IMR-90 (cell line): ENCODE measurements around the gene BPIFB1. TPM values are rescaled to one million over a fixed set of nuclear protein-coding genes. Genes with fewer than 3 reads are reported as not detected.

Experiments
- ATAC-seq: fragments of 200-7000 bp; cut with Tn5 transposase; 2 replicates; pipeline ENCODE4 v1.9.1; 2020; ENCODE audit warnings: low read depth, mild to moderate bottlenecking, moderate library complexity
- BruUV-seq: library from RNA; stranded (reverse); fragments of 400-500 nt; replicated peaks from 2 replicates; lab custom pipeline; 2021; lab: Mats Ljungman, UMichigan
- CTCF ChIA-PET: fragments of 300-600 bp; formaldehyde crosslinking; extraction: SDS; loops from one replicate; lab custom pipeline; 2021; ENCODE audit warnings: antibody characterized with exemption; lab: Yijun Ruan, JAX
- POLR2A ChIA-PET: fragments of 300-600 bp; sonication (Branson Sonifier 250); formaldehyde crosslinking; loops from one replicate; lab custom pipeline; 2022; ENCODE audit warnings: antibody characterized with exemption; ENCODE audit not compliant: unreplicated experiment; lab: Charles Lee
- DNase-seq: peaks from one replicate; pipeline ENCODE4 v3.0.0; 2013
- H2AFZ ChIP-seq: replicated peaks from 2 replicates; pipeline ENCODE3; 2013; ENCODE audit warnings: low read length, mild to moderate bottlenecking; ENCODE audit not compliant: poor library complexity
- H2AK5ac ChIP-seq: 2 replicates; pipeline ENCODE4 v1.6.1; 2013; ENCODE audit warnings: low read depth, low read length, inconsistent platforms
- H2AK9ac ChIP-seq: replicated peaks from 2 replicates; pipeline ENCODE3; 2013; ENCODE audit warnings: mild to moderate bottlenecking, low read depth, low read length, moderate library complexity; ENCODE audit not compliant: poor library complexity
- H2BK120ac ChIP-seq: 2 replicates; pipeline ENCODE4 v1.6.1; 2013; ENCODE audit warnings: low read depth, low read length, inconsistent platforms
- H2BK15ac ChIP-seq: 3 replicates; pipeline ENCODE4 v1.6.1; 2013; ENCODE audit warnings: low read depth, low read length, inconsistent platforms
- H2BK20ac ChIP-seq: 2 replicates; pipeline ENCODE4 v1.6.1; 2013; ENCODE audit warnings: low read depth, mild to moderate bottlenecking, inconsistent platforms, low read length, moderate library complexity
- H2BK5ac ChIP-seq: 2 replicates; pipeline ENCODE4 v1.6.1; 2013; ENCODE audit warnings: mild to moderate bottlenecking, low read depth, low read length, inconsistent platforms; ENCODE audit not compliant: poor library complexity, severe bottlenecking
- H3K14ac ChIP-seq: replicated peaks from 2 replicates; pipeline ENCODE4 v1.6.1; 2013; ENCODE audit warnings: low read depth, low read length, inconsistent platforms
- H3K18ac ChIP-seq: 2 replicates; pipeline ENCODE4 v1.6.1; 2013; ENCODE audit warnings: low read depth, low read length, control low read depth
- H3K23ac ChIP-seq: 2 replicates; pipeline ENCODE4 v1.6.1; 2013; ENCODE audit warnings: low read depth, low read length, inconsistent platforms
- H3K27ac ChIP-seq: 2 replicates; pipeline ENCODE4 v1.5.1; 2013; ENCODE audit warnings: mild to moderate bottlenecking, control low read depth, low read length; ENCODE audit not compliant: insufficient read depth
- H3K27me3 ChIP-seq: 2 replicates; pipeline ENCODE4 v1.6.1; 2013; ENCODE audit warnings: low read length; ENCODE audit not compliant: control insufficient read depth, insufficient read depth
- H3K36me3 ChIP-seq: 2 replicates; pipeline ENCODE4 v1.6.1; 2013; ENCODE audit warnings: low read length, mixed read lengths; ENCODE audit not compliant: control insufficient read depth, insufficient read depth
- H3K4ac ChIP-seq: 2 replicates; pipeline ENCODE4 v1.6.1; 2013; ENCODE audit warnings: low read depth, low read length, inconsistent platforms
- H3K4me1 ChIP-seq: 2 replicates; pipeline ENCODE4 v1.6.1; 2013; ENCODE audit warnings: low read length, mixed read lengths; ENCODE audit not compliant: control insufficient read depth, insufficient read depth
- H3K4me2 ChIP-seq: 2 replicates; pipeline ENCODE4 v1.6.1; 2013; ENCODE audit warnings: low read depth, mild to moderate bottlenecking, control low read depth, low read length, moderate library complexity
- H3K4me3 ChIP-seq: 2 replicates; pipeline ENCODE4 v1.5.1; 2013; ENCODE audit warnings: low read depth, mild to moderate bottlenecking, control low read depth, low read length, moderate library complexity; ENCODE audit not compliant: insufficient read depth
- H3K56ac ChIP-seq: 2 replicates; pipeline ENCODE4 v1.6.1; 2013; ENCODE audit warnings: low read length, inconsistent platforms; ENCODE audit not compliant: insufficient read depth; ENCODE audit errors: extremely low read depth
- H3K79me1 ChIP-seq, 2 experiments: 2 replicates each; pipeline ENCODE4 v1.6.1; 2013; ENCODE audit warnings: low read length in 2 of 2, inconsistent platforms in 1 of 2, low read depth in 1 of 2
- H3K9ac ChIP-seq: 2 replicates; pipeline ENCODE4 v1.6.1; 2013; ENCODE audit warnings: low read depth, low read length, control low read depth
- H3K9me1 ChIP-seq: 2 replicates; pipeline ENCODE4 v1.6.1; 2013; ENCODE audit warnings: low read length, inconsistent platforms; ENCODE audit not compliant: insufficient read depth
- H3K9me3 ChIP-seq: 2 replicates; pipeline ENCODE4 v1.6.1; 2013; ENCODE audit warnings: low read length; ENCODE audit not compliant: control insufficient read depth, insufficient read depth
- H4K20me1 ChIP-seq: 2 replicates; pipeline ENCODE4 v1.6.1; 2013; ENCODE audit warnings: low read length, inconsistent platforms; ENCODE audit not compliant: insufficient read depth
- H4K5ac ChIP-seq: 2 replicates; pipeline ENCODE4 v1.6.1; 2013; ENCODE audit warnings: mild to moderate bottlenecking, low read depth, low read length, control low read depth
- H4K8ac ChIP-seq, 2 experiments: 2 replicates each; pipeline ENCODE4 v1.6.1; 2013; ENCODE audit warnings: low read depth in 2 of 2, low read length in 2 of 2, control low read depth in 1 of 2, inconsistent platforms in 1 of 2
- H4K91ac ChIP-seq: 2 replicates; pipeline ENCODE4 v1.6.1; 2013; ENCODE audit warnings: low read depth, low read length, inconsistent platforms; ENCODE audit not compliant: insufficient read depth
- BHLHE40 ChIP-seq: fragments of 150-350 bp; IDR thresholded peaks from 2 replicates; pipeline ENCODE4 v1.6.1; 2016; ENCODE audit warnings: mild to moderate bottlenecking, low read depth, low read length
- CEBPB ChIP-seq: IDR thresholded peaks from 2 replicates; pipeline ENCODE4 v1.6.1; 2012; ENCODE audit warnings: low read depth, low read length, improper control_type of control experiment
- CHD1 ChIP-seq: IDR thresholded peaks from 2 replicates; pipeline ENCODE4 v1.6.1; 2012; ENCODE audit warnings: low read depth, low read length, improper control_type of control experiment
- CTCF ChIP-seq: conservative IDR thresholded peaks from 2 replicates; pipeline ENCODE4 v1.5.1; 2012; ENCODE audit warnings: mild to moderate bottlenecking, low read depth, low read length, improper control_type of control experiment
- ELK1 ChIP-seq: fragments of 150-350 bp; IDR thresholded peaks from 2 replicates; pipeline ENCODE4 v1.6.1; 2016; ENCODE audit warnings: low read depth, mild to moderate bottlenecking, low read length, moderate library complexity, borderline replicate concordance
- FOS ChIP-seq: fragments of 150-350 bp; IDR thresholded peaks from 2 replicates; pipeline ENCODE4 v1.6.1; 2016; ENCODE audit warnings: low read depth, low read length
- MAFK ChIP-seq: IDR thresholded peaks from 2 replicates; pipeline ENCODE4 v1.6.1; 2012; ENCODE audit warnings: low read depth, low read length, improper control_type of control experiment
- MAZ ChIP-seq: IDR thresholded peaks from 2 replicates; pipeline ENCODE4 v1.6.1; 2012; ENCODE audit warnings: low read depth, mild to moderate bottlenecking, low read length, improper control_type of control experiment, moderate library complexity, borderline replicate concordance
- MXI1 ChIP-seq: IDR thresholded peaks from 2 replicates; pipeline ENCODE4 v1.6.1; 2012; ENCODE audit warnings: low read depth, mild to moderate bottlenecking, low read length, moderate library complexity, borderline replicate concordance
- NFE2L2 ChIP-seq: fragments of 150-350 bp; IDR thresholded peaks from 2 replicates; pipeline ENCODE4 v1.6.1; 2016; ENCODE audit warnings: low read depth, mild to moderate bottlenecking, low read length
- POLR2A ChIP-seq: IDR thresholded peaks from 2 replicates; pipeline ENCODE4 v1.6.1; 2012; ENCODE audit warnings: mild to moderate bottlenecking, low read depth, low read length
- RAD21 ChIP-seq: IDR thresholded peaks from 2 replicates; pipeline ENCODE4 v1.6.1; 2012; ENCODE audit warnings: low read length, improper control_type of control experiment
- RCOR1 ChIP-seq: IDR thresholded peaks from 2 replicates; pipeline ENCODE4 v1.6.1; 2012; ENCODE audit warnings: mild to moderate bottlenecking, low read length, improper control_type of control experiment; ENCODE audit not compliant: insufficient replicate concordance
- RFX5 ChIP-seq: IDR thresholded peaks from 2 replicates; pipeline ENCODE4 v1.8.0; 2012; ENCODE audit warnings: low read depth, mild to moderate bottlenecking, low read length, moderate library complexity
- SMC3 ChIP-seq: fragments of 150-350 bp; IDR thresholded peaks from 2 replicates; pipeline ENCODE4 v1.6.1; 2016; ENCODE audit warnings: low read depth, mild to moderate bottlenecking, antibody characterized with exemption, low read length, moderate library complexity
- USF2 ChIP-seq: fragments of 150-350 bp; IDR thresholded peaks from 2 replicates; pipeline ENCODE4 v1.6.1; 2017; ENCODE audit warnings: mild to moderate bottlenecking, antibody characterized with exemption, low read length, low read depth
- WGBS, 2 experiments: methylation state at CpG; one replicate each; pipeline versions ENCODE4 v1.1.5 to v1.1.7; 2013; ENCODE audit warnings: missing lambda C conversion rate in 2 of 2; ENCODE audit not compliant: insufficient read length in 1 of 2; ENCODE audit errors: extremely low coverage in 2 of 2; 5-methylcytosine and 5-hydroxymethylcytosine counted together
- dilution Hi-C: fragments of 300-500 bp; cut with HindIII; formaldehyde crosslinking; loops from one replicate; pipeline ENCODE4 v1.14.3; 2018; ENCODE audit warnings: low sequenced_read_pairs; ENCODE audit not compliant: unreplicated experiment
- in situ Hi-C: fragments of 300-500 bp; cut with MboI; formaldehyde crosslinking; loops from 3 replicates; pipeline ENCODE4 v1.14.3; 2019; ENCODE audit warnings: low sequenced_read_pairs, inconsistent platforms, mixed read lengths
- intact Hi-C: fragments of 100-400 bp; cut with micrococcal nuclease; formaldehyde crosslinking; loops from 2 replicates; pipeline ENCODE4 v1.10.0; 2022
- polyA plus RNA-seq, 3 experiments: library from polyadenylated mRNA; depleted of rRNA; stranded (reverse); fragments of >200 nt; gene quantifications; 2 replicates each; pipeline ENCODE4 v1.2.3, GENCODE V29; 2012; ENCODE audit warnings: low replicate concordance in 1 of 3
- total RNA-seq: library from RNA; depleted of rRNA; stranded (reverse); fragments of >200 nt; gene quantifications from 2 replicates; pipeline ENCODE4 v1.2.3, GENCODE V29; 2012

BPIFB1 gene
- total and polyA plus RNA-seq, 2 of the 4 experiments (the other 2 are of a cell fraction): not detected

GRCh38 chr20:33316958-33317357 is 33.9 kb downstream of the BPIFB1 start:
- dilution Hi-C loops: no loop called here
- no peak overlapping the region for H2BK120ac ChIP-seq

More at GRCh38 chr20:33316958-33317357, 33.9 kb downstream of the BPIFB1 start:
- Histone ChIP-seq H2AK5ac (no peak overlapping the region), H3K4me2 (no peak overlapping the region), H3K56ac (no peak overlapping the region), H3K23ac (no peak overlapping the region), H4K8ac (no peak overlapping the region), H3K18ac (no peak overlapping the region), H2AFZ (no peak overlapping the region), H2BK5ac (no peak overlapping the region), H2AK9ac (no peak overlapping the region), H3K4me1 (no peaks in the 10 kb centered on the region), H3K79me1 (no peaks in the 10 kb centered on the region), H3K4ac (no peak overlapping the region), H2BK20ac (no peak overlapping the region), H3K9me1 (no peaks in the 10 kb centered on the region), H4K20me1 (no peaks in the 10 kb centered on the region), H3K14ac (no peak overlapping the region), H3K4me3 (no peak overlapping the region), H3K9ac (no peak overlapping the region), H3K27me3 (peaks cover 38% of the 10 kb centered on the region), H4K5ac (no peak overlapping the region), H3K9me3 (no peaks in the 10 kb centered on the region), H4K91ac (no peak overlapping the region), H2BK15ac (no peak overlapping the region), H3K36me3 (no peaks in the 10 kb centered on the region), H3K27ac (no peak overlapping the region)
- TF ChIP-seq RFX5 (no peak), RAD21 (no peak), MAFK (no peak), SMC3 (no peak), BHLHE40 (no peak), RCOR1 (no peak), CHD1 (no peak), POLR2A (no peak), CTCF (no peak), FOS (no peak), ELK1 (no peak), CEBPB (no peak), NFE2L2 (no peak), USF2 (no peak), MXI1 (no peak), MAZ (no peak)
- ATAC-seq (no peak), DNase-seq (no peak)
- ChIA-PET POLR2A (no interaction called here), CTCF (no interaction called here)
- in situ Hi-C loops (no loop called here), intact Hi-C loops (no loop called here)
- BruUV-seq: no TSS peak
- no CpG with 5 or more reads among the region's 3 CpGs for WGBS, 2 experiments
